ENCODE results near the gene RIMKLA. TPM values are rescaled to one million over a fixed set of nuclear protein-coding genes. Genes with fewer than 3 reads are reported as not detected.

RIMKLA gene
- total RNA-seq, 2 experiments from 2014 or later, result 0.44 to 0.99 TPM

GRCh38 chr1:42350086-42350485 lies 30.5 kb upstream of the RIMKLA start:
- Mint-ChIP-seq H3K36me3 (ENCODE audit: low read depth) (no peaks in the 10 kb centered on the region), H3K4me1 (no peaks in the 10 kb centered on the region), H3K4me3 (no peak overlapping the region), H3K27ac (no peak overlapping the region), H3K27me3 (peaks cover 23% of the 10 kb centered on the region), H3K9me3 (no peaks in the 10 kb centered on the region)
- no peak for DNase-seq
- ChIA-PET POLR2A (no interaction called here), CTCF (interaction anchor here (0.5 kb wide), 1 partner anchor 1087 kb away, joined by 3 read pairs; no protein-coding TSS in a partner anchor)

GRCh38 chr1:42358791-42359190 lies 21.8 kb upstream of the RIMKLA start:
- peaks cover 3% of the 10 kb centered on the region for H3K9me3 Mint-ChIP-seq
- H3K4me1 Mint-ChIP-seq, result no peaks in the 10 kb centered on the region
- no peak for DNase-seq
- no peak overlapping the region for H3K27ac Mint-ChIP-seq
- CTCF ChIA-PET, result interaction anchor here (0.8 kb wide), 1 partner anchor 11 kb away, joined by 3 read pairs; no protein-coding TSS in a partner anchor
- POLR2A ChIA-PET, result no interaction called here
- H3K36me3 Mint-ChIP-seq (ENCODE audit: low read depth), result no peaks in the 10 kb centered on the region
- peaks cover 15% of the 10 kb centered on the region for H3K27me3 Mint-ChIP-seq
- H3K4me3 Mint-ChIP-seq, result no peak overlapping the region

- no peaks in the 10 kb centered on the region for H3K36me3 Mint-ChIP-seq (ENCODE audit: low read depth)
- DNase-seq, result no peak
- no peak overlapping the region for H3K4me3 Mint-ChIP-seq
- no peaks in the 10 kb centered on the region for H3K4me1 Mint-ChIP-seq
- ChIA-PET POLR2A (no interaction called here), CTCF (interaction anchor here (0.6 to 0.8 kb wide), 3 partner anchors 11 to 389 kb away, joined by 3 to 4 read pairs (median 3); no protein-coding TSS in a partner anchor)
- peaks cover 3% of the 10 kb centered on the region for H3K9me3 Mint-ChIP-seq
- peaks cover 13% of the 10 kb centered on the region for H3K27me3 Mint-ChIP-seq
- H3K27ac Mint-ChIP-seq, result no peak overlapping the region
Measured at GRCh38 chr1:42359466-42359865, 21.1 kb upstream of the RIMKLA start.

GRCh38 chr1:42364089-42364488 lies 16.5 kb upstream of the RIMKLA start:
- H3K27ac Mint-ChIP-seq, result no peak overlapping the region
- H3K4me1 Mint-ChIP-seq, result no peaks in the 10 kb centered on the region
- peaks cover 3% of the 10 kb centered on the region for H3K9me3 Mint-ChIP-seq
- H3K4me3 Mint-ChIP-seq, result no peak overlapping the region
- ChIA-PET CTCF (no interaction called here), POLR2A (no interaction called here)
- H3K27me3 Mint-ChIP-seq, result peaks cover 12% of the 10 kb centered on the region
- H3K36me3 Mint-ChIP-seq (ENCODE audit: low read depth), result no peaks in the 10 kb centered on the region
- DNase-seq, result no peak

GRCh38 chr1:42364542-42364941 lies 16.1 kb upstream of the RIMKLA start:
- ChIA-PET POLR2A (no interaction called here), CTCF (no interaction called here)
- peaks cover 12% of the 10 kb centered on the region for H3K27me3 Mint-ChIP-seq
- H3K36me3 Mint-ChIP-seq (ENCODE audit: low read depth), result no peaks in the 10 kb centered on the region
- DNase-seq, result no peak
- no peaks in the 10 kb centered on the region for H3K4me1 Mint-ChIP-seq
- no peak overlapping the region for H3K27ac Mint-ChIP-seq
- peaks cover 1% of the 10 kb centered on the region for H3K9me3 Mint-ChIP-seq
- H3K4me3 Mint-ChIP-seq, result no peak overlapping the region

GRCh38 chr1:42365118-42365517 lies 15.5 kb upstream of the RIMKLA start:
- Mint-ChIP-seq H3K4me3 (no peak overlapping the region), H3K27me3 (peaks cover 12% of the 10 kb centered on the region), H3K4me1 (no peaks in the 10 kb centered on the region), H3K9me3 (no peaks in the 10 kb centered on the region), H3K27ac (no peak overlapping the region), H3K36me3 (ENCODE audit: low read depth) (no peaks in the 10 kb centered on the region)
- DNase-seq, result no peak
- ChIA-PET POLR2A (interaction anchor here (0.6 kb wide), 1 partner anchor 267 kb away, joined by 3 read pairs; no protein-coding TSS in a partner anchor), CTCF (no interaction called here)

GRCh38 chr1:42368096-42368795 lies 12.3 kb upstream of the RIMKLA start:
- Mint-ChIP-seq H3K36me3 (ENCODE audit: low read depth) (no peaks in the 10 kb centered on the region), H3K27ac (no peak overlapping the region), H3K9me3 (no peaks in the 10 kb centered on the region), H3K4me1 (no peaks in the 10 kb centered on the region), H3K4me3 (no peak overlapping the region), H3K27me3 (peaks cover 19% of the 10 kb centered on the region)
- POLR2A ChIA-PET, result no interaction called here
- CTCF ChIA-PET, result interaction anchor here (1.0 kb wide), 1 partner anchor 54 kb away, joined by 3 read pairs; no protein-coding TSS in a partner anchor
- DNase-seq, result no peak

GRCh38 chr1:42369471-42369870 lies 11.1 kb upstream of the RIMKLA start:
- Mint-ChIP-seq H3K27ac (no peak overlapping the region), H3K36me3 (ENCODE audit: low read depth) (no peaks in the 10 kb centered on the region), H3K27me3 (peaks cover 19% of the 10 kb centered on the region), H3K4me1 (no peaks in the 10 kb centered on the region), H3K9me3 (no peaks in the 10 kb centered on the region), H3K4me3 (no peak overlapping the region)
- no peak for DNase-seq
- POLR2A ChIA-PET, result no interaction called here
- CTCF ChIA-PET, result interaction anchor here (0.6 to 1.1 kb wide), 2 partner anchors 10 to 1306 kb away, joined by 3 to 5 read pairs; no protein-coding TSS in a partner anchor

- CTCF ChIA-PET, result interaction anchor here (0.5 to 1.4 kb wide), 3 partner anchors 12 to 353 kb away, joined by 3 to 5 read pairs (median 4); no protein-coding TSS in a partner anchor
- no peak overlapping the region for H3K27ac Mint-ChIP-seq
- no peaks in the 10 kb centered on the region for H3K36me3 Mint-ChIP-seq (ENCODE audit: low read depth)
- POLR2A ChIA-PET, result no interaction called here
- DNase-seq, result no peak
- no peak overlapping the region for H3K4me3 Mint-ChIP-seq
- H3K9me3 Mint-ChIP-seq, result no peaks in the 10 kb centered on the region
- H3K4me1 Mint-ChIP-seq, result no peaks in the 10 kb centered on the region
- peaks cover 19% of the 10 kb centered on the region for H3K27me3 Mint-ChIP-seq
Measured at GRCh38 chr1:42370876-42371549, 9.6 kb upstream of the RIMKLA start.

- no peaks in the 10 kb centered on the region for H3K4me1 Mint-ChIP-seq
- ChIA-PET CTCF (no interaction called here), POLR2A (no interaction called here)
- H3K4me3 Mint-ChIP-seq, result no peak overlapping the region
- peaks cover 25% of the 10 kb centered on the region for H3K27me3 Mint-ChIP-seq
- no peak for DNase-seq
- no peaks in the 10 kb centered on the region for H3K9me3 Mint-ChIP-seq
- H3K36me3 Mint-ChIP-seq (ENCODE audit: low read depth), result no peaks in the 10 kb centered on the region
- no peak overlapping the region for H3K27ac Mint-ChIP-seq
Measured at GRCh38 chr1:42372796-42373195, 7.8 kb upstream of the RIMKLA start.

- Mint-ChIP-seq H3K27ac (peak overlapping the region; percentile 39), H3K27me3 (peaks cover 46% of the 10 kb centered on the region), H3K9me3 (no peaks in the 10 kb centered on the region), H3K4me1 (peaks cover 15% of the 10 kb centered on the region), H3K36me3 (ENCODE audit: low read depth) (no peaks in the 10 kb centered on the region), H3K4me3 (peak overlapping the region; percentile 73)
- ChIA-PET POLR2A (no interaction called here), CTCF (no interaction called here)
- DNase-seq, result no peak
Measured at GRCh38 chr1:42379794-42380585, 602 bp upstream of the RIMKLA start.

GRCh38 chr1:42381280-42381673 lies 685 bp downstream of the RIMKLA start:
- peak overlapping the region; percentile 68 for H3K4me3 Mint-ChIP-seq
- no peaks in the 10 kb centered on the region for H3K9me3 Mint-ChIP-seq

GRCh38 chr1:42385283-42385682 lies 4.7 kb downstream of the RIMKLA start:
- CTCF ChIA-PET, result no interaction called here
- Mint-ChIP-seq H3K9me3 (no peaks in the 10 kb centered on the region), H3K27me3 (peaks cover 25% of the 10 kb centered on the region), H3K27ac (no peak overlapping the region), H3K4me1 (peaks cover 8% of the 10 kb centered on the region), H3K36me3 (ENCODE audit: low read depth) (no peaks in the 10 kb centered on the region), H3K4me3 (no peak overlapping the region)
- POLR2A ChIA-PET, result no interaction called here
- DNase-seq, result no peak

More at GRCh38 chr1:42381280-42381673, 685 bp downstream of the RIMKLA start:
- Mint-ChIP-seq H3K4me1 (peaks cover 15% of the 10 kb centered on the region), H3K27me3 (peaks cover 46% of the 10 kb centered on the region), H3K27ac (no peak overlapping the region), H3K36me3 (ENCODE audit: low read depth) (no peaks in the 10 kb centered on the region)
- ChIA-PET CTCF (interaction anchor here (0.9 kb wide), 1 partner anchor 208 kb away, joined by 3 read pairs; no protein-coding TSS in a partner anchor), POLR2A (no interaction called here)
- DNase-seq, result no peak
